Mucosa of stomach (tissue), 1 donor: ENCODE measurements around the gene SLC43A3.

ENCODE experiments used
- H3K27me3 ChIP-seq: one replicate; pipeline ENCODE4 v1.7.0; 2013; ENCODE audit warnings: mild to moderate bottlenecking, low read length; ENCODE audit not compliant: control insufficient read depth, insufficient read depth
- H3K36me3 ChIP-seq: one replicate; pipeline ENCODE4 v1.7.0; 2013; ENCODE audit warnings: low read length; ENCODE audit not compliant: control insufficient read depth, insufficient read depth
- H3K4me1 ChIP-seq: one replicate; pipeline ENCODE4 v1.7.0; 2013; ENCODE audit warnings: mild to moderate bottlenecking, low read length; ENCODE audit not compliant: control insufficient read depth, insufficient read depth
- H3K4me3 ChIP-seq: one replicate; pipeline ENCODE4 v1.7.0; 2013; ENCODE audit warnings: low read length
- H3K9ac ChIP-seq: one replicate; pipeline ENCODE4 v1.7.0; 2013; ENCODE audit warnings: mild to moderate bottlenecking, low read length, moderate library complexity
- H3K9me3 ChIP-seq: one replicate; pipeline ENCODE4 v1.7.0; 2013; ENCODE audit warnings: mild to moderate bottlenecking, low read length, moderate library complexity; ENCODE audit not compliant: control insufficient read depth
- donor health status: Pancreatic carcinoma.

The SLC43A3 gene

GRCh38 chr11:57378186-57378585 is 48.7 kb downstream of the SLC43A3 start:
- Histone ChIP-seq H3K36me3 (no peaks in the 10 kb centered on the region), H3K9ac (no peak overlapping the region), H3K9me3 (no peaks in the 10 kb centered on the region), H3K27me3 (no peaks in the 10 kb centered on the region), H3K4me1 (no peaks in the 10 kb centered on the region), H3K4me3 (no peak overlapping the region)

DNA sequence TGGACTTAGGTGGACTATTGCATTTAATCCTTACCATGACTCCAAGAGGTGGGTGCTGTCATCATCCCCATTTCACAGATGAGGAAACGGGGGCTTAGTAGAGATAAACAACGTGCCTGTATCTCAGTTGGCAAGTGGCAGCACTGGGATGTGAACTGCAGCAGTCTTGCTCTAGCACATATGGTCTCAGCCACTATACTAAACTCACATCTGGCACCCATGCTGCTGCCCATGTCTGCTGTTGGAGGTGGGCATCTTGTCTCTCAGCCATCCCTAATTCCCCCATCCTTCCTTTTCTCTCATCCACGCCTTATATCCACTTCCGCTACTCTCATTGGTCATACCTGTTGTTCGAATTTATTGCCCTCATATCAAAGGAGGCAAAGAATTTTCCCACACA is 49.8 kb downstream of the SLC43A3 start:
- Histone ChIP-seq H3K4me3 (no peak overlapping the region), H3K36me3 (no peaks in the 10 kb centered on the region), H3K4me1 (no peaks in the 10 kb centered on the region), H3K9ac (no peak overlapping the region), H3K27me3 (no peaks in the 10 kb centered on the region), H3K9me3 (no peaks in the 10 kb centered on the region)

- H3K27me3 ChIP-seq, result no peaks in the 10 kb centered on the region
- H3K4me3 ChIP-seq, result no peak overlapping the region
- H3K36me3 ChIP-seq, result no peaks in the 10 kb centered on the region
- no peak overlapping the region for H3K9ac ChIP-seq
- H3K9me3 ChIP-seq, result no peaks in the 10 kb centered on the region
- H3K4me1 ChIP-seq, result no peaks in the 10 kb centered on the region
Measured at GRCh38 chr11:57376095-57377090, 50.5 kb downstream of the SLC43A3 start.

GRCh38 chr11:57375490-57375889 is 51.4 kb downstream of the SLC43A3 start:
- Histone ChIP-seq H3K9ac (no peak overlapping the region), H3K4me3 (no peak overlapping the region), H3K9me3 (no peaks in the 10 kb centered on the region), H3K27me3 (no peaks in the 10 kb centered on the region), H3K4me1 (no peaks in the 10 kb centered on the region), H3K36me3 (no peaks in the 10 kb centered on the region)

DNA sequence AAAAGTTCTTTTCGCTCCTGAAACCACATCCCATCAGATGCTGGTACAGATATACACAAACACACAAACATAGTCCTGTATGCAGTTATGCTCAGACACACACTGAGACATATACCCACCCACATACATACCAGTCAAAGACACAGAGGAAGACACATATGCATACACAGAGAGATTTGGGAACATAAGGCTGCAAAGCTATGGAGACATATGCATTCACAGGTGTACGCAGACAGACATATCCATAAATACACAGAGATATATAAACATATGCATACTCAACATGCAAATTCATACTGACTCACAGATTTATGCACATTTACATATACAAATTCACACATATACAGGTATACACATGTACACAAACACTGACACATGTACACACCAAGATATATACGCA is 52.0 kb downstream of the SLC43A3 start:
- H3K27me3 ChIP-seq, result no peaks in the 10 kb centered on the region
- no peaks in the 10 kb centered on the region for H3K36me3 ChIP-seq
- no peaks in the 10 kb centered on the region for H3K4me1 ChIP-seq
- H3K4me3 ChIP-seq, result no peak overlapping the region
- H3K9ac ChIP-seq, result no peak overlapping the region
- no peaks in the 10 kb centered on the region for H3K9me3 ChIP-seq

DNA sequence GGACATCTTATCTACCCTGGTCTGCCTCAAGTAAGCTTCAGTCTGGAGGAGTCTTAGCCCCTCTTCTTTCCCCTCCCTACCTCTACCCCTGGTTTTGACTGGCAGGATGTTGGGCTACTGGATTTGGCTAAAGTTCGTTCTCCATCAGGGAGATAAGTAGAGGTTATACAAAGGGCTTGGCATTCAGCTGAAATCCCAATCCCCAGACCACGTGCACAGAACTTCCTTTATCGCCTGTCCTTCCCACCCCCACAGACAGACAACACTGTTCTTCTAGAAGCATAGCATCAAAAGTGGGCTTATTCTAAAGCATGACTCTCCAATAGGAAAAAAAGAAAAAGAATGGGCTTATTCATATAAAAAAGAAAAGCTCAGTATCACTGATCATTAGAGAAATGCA is 53.8 kb downstream of the SLC43A3 start:
- no peak overlapping the region for H3K4me3 ChIP-seq
- H3K9me3 ChIP-seq, result no peaks in the 10 kb centered on the region
- no peaks in the 10 kb centered on the region for H3K4me1 ChIP-seq
- H3K9ac ChIP-seq, result no peak overlapping the region
- no peaks in the 10 kb centered on the region for H3K27me3 ChIP-seq
- H3K36me3 ChIP-seq, result no peaks in the 10 kb centered on the region

- no peak overlapping the region for H3K4me3 ChIP-seq
Measured at GRCh38 chr11:57370941-57371340, 56.0 kb downstream of the SLC43A3 start.

DNA sequence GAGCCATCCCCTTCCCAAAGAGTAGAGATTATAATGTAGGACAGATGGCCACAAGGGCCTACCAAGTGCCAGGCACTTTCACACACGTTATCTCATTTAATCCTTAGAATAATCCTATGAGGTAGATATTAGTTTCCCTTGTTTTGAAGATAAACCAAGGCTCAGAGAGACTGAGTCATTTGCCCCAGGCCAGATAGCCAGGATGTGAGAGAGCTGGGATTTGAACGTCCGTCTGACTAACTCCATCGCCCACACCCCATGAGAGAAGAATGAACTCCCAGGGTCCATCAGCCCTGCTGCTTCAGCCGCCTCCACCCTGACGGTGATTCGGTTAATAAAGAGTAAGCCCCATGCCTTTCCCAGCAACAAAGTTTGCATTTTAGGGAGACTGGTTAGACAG is 56.7 kb downstream of the SLC43A3 start:
- Histone ChIP-seq H3K27me3 (no peaks in the 10 kb centered on the region), H3K9ac (no peak overlapping the region), H3K36me3 (no peaks in the 10 kb centered on the region), H3K4me3 (no peak overlapping the region), H3K9me3 (no peaks in the 10 kb centered on the region), H3K4me1 (no peaks in the 10 kb centered on the region)

More at GRCh38 chr11:57370941-57371340, 56.0 kb downstream of the SLC43A3 start:
- Histone ChIP-seq H3K9me3 (no peaks in the 10 kb centered on the region), H3K9ac (no peak overlapping the region), H3K36me3 (no peaks in the 10 kb centered on the region), H3K4me1 (no peaks in the 10 kb centered on the region), H3K27me3 (no peaks in the 10 kb centered on the region)

DNA sequence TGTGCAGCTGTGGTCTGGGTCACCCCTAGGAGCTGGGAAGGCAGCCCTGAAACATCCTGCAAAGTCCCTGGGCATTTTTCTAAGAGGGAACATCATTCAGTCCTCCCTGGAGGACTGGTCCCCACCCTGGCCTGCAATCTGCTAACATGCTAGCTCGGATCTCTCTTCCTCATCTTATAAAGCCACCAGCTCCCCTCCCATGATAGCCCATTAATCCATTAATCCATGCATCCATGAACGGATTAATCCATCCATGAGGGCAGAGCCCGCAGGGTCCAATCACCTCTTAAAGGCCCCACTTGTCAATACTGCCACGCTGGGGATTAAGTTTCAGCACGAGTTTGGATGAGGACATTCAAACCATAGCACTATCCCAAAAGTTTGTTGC is 58.1 kb downstream of the SLC43A3 start:
- no peak overlapping the region for H3K4me3 ChIP-seq
- H3K27me3 ChIP-seq, result peaks cover 3% of the 10 kb centered on the region
- no peaks in the 10 kb centered on the region for H3K4me1 ChIP-seq
- H3K36me3 ChIP-seq, result no peaks in the 10 kb centered on the region
- no peaks in the 10 kb centered on the region for H3K9me3 ChIP-seq
- no peak overlapping the region for H3K9ac ChIP-seq

- peaks cover 6% of the 10 kb centered on the region for H3K27me3 ChIP-seq
- no peak overlapping the region for H3K4me3 ChIP-seq
- no peaks in the 10 kb centered on the region for H3K9me3 ChIP-seq
- H3K36me3 ChIP-seq, result no peaks in the 10 kb centered on the region
- H3K9ac ChIP-seq, result no peak overlapping the region
- H3K4me1 ChIP-seq, result no peaks in the 10 kb centered on the region
Measured at GRCh38 chr11:57368106-57368844, 58.6 kb downstream of the SLC43A3 start.

DNA sequence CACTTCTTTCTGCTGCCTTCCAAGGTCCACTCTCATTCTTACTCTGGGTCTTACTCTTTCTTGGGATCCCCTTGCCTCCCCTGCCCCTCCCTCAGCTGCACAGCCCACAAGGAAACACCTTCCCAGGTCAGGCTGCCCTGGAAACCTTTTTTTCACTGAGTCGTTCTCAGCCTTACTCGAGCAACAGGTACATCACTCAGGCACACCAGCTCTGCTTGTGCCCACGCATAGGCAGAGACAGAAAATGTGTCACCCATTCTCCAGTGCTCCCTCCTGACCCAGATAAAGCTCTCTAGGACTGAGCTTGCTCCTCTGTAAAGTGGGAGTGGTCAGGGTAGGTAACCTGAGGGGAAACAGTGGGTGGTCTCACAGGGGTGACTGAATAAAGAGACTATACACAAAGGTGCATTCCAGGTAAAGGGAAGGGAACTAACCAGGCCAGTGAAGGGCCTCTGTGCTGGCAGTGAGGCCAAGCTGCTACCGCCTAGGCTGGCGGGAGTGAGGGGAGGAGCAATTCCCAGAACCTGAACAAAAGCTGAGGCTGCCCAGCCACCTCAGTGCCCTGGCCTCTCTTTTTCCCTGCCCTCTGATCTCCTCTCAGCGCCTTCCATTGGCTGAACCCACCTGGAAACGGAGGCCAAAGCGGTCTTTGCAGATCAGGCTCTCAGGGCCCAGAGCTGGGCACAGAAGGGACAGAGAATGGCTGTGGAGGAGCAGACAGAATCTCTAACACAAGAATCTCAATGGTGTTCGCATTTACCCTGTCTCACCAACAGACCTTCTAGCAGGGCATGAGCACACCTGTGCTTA is 61.9 kb downstream of the SLC43A3 start:
- no peaks in the 10 kb centered on the region for H3K4me1 ChIP-seq
- no peak overlapping the region for H3K9ac ChIP-seq
- no peaks in the 10 kb centered on the region for H3K36me3 ChIP-seq
- H3K9me3 ChIP-seq, result no peaks in the 10 kb centered on the region
- peaks cover 6% of the 10 kb centered on the region for H3K27me3 ChIP-seq
- no peak overlapping the region for H3K4me3 ChIP-seq
